HG03432 (cell line): ENCODE results near the gene RANGAP1.
"Not testable (repeated sequence)": the region's sequence is repeated elsewhere in the genome, so short reads cannot be mapped to it uniquely, and the experiment has no call there.

ENCODE experiments used
- ATAC-seq: cut with Tn5 transposase; IDR thresholded peaks from one replicate; pipeline ENCODE4 v1.9.1; 2021; ENCODE audit warnings: mild to moderate bottlenecking, moderate library complexity; ENCODE audit not compliant: unreplicated experiment

The RANGAP1 gene

DNA sequence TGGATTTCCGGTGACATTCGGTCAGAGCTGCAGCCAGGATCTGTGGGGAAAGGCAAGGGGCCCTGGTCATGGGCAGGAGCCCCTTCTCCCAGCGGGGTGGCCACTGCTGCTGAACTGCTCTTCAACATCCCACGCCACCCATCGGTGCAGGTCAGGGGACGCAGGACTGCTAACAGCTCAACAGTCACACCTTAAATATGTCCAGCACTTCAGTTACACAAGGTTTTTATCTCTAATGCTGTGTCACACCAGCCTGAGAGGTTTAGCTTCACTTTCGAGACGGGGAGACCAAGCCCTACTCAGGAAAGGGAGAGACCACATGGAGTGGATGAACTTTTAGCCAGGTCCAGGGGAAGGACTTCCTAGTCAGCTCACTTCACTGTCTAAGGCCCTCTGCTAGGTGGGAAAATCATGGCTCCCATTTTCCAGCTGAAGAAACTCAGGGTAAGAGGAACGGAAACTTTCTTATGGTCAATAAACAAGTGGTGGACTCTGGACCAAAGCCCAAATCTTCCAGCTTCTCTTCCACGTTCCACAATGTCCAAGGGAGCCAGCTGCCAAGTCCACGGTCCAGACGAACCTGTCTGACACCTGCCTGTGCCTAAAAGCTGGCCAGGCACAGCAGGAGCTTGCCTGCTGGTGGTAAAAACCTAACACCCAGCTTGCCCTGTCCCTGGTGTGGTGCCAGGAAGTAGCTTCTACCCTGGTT is 24.3 kb downstream of the RANGAP1 start:
- ATAC-seq: no peak

DNA sequence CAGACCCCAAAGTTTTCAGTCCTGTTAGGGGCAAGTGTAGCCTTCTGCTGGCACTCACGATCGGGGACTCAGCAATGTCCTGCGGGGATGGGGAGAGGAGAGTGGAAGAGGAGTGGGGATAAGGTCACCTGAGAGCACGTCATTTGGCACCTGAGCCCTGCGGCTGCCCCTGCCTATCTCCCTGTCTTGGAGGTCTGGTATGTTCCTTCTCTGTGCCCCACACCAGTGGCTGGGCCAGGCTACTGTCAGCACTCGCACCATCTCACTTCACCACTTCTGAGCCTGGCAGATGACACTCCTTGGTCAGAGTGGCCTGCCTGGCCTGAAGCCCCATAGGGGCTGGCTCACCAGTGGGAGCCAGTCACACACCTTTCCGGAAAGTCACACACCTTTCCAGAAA is 25.1 kb downstream of the RANGAP1 start:
- no peak for ATAC-seq

DNA sequence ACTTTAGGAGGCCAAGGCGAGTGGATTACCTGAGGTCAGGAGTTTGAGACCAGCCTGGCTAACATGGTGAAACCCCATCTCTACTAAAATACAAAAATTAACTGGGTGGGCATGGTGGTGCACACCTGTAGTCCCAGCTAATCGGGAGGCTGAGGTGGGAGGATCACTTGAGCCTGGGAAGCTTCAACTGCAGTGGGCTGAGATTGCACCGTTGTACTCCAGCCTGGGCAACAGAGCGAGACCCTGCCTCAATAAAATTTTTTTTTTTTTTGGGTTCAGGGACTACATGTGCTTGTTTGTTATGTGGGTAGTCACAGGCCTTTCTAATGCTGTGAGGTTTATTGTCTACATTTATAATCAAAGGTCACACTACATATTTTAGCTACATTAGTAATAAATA is 26.2 kb downstream of the RANGAP1 start:
- ATAC-seq: not testable (repeated sequence)

DNA sequence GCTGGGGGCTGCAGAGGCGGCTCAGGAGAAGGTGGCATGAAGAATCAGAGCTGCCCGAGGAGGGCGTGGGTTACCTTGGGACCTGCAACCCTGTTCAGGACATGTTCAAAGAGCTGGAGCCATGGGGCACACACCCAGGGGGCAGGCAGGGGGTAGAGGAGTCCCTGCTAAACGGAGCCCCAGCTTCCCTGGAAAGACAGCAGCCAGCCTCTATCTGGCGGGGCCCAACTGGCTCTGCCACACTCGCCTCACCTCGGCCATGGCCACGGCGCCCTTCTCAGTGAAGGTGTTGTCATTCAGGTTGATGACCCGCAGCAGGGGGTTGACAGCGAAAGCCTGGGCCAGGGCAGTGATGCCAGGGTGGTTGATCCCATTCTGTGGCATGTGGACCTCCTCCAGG is 28.3 kb downstream of the RANGAP1 start:
- no peak for ATAC-seq

DNA sequence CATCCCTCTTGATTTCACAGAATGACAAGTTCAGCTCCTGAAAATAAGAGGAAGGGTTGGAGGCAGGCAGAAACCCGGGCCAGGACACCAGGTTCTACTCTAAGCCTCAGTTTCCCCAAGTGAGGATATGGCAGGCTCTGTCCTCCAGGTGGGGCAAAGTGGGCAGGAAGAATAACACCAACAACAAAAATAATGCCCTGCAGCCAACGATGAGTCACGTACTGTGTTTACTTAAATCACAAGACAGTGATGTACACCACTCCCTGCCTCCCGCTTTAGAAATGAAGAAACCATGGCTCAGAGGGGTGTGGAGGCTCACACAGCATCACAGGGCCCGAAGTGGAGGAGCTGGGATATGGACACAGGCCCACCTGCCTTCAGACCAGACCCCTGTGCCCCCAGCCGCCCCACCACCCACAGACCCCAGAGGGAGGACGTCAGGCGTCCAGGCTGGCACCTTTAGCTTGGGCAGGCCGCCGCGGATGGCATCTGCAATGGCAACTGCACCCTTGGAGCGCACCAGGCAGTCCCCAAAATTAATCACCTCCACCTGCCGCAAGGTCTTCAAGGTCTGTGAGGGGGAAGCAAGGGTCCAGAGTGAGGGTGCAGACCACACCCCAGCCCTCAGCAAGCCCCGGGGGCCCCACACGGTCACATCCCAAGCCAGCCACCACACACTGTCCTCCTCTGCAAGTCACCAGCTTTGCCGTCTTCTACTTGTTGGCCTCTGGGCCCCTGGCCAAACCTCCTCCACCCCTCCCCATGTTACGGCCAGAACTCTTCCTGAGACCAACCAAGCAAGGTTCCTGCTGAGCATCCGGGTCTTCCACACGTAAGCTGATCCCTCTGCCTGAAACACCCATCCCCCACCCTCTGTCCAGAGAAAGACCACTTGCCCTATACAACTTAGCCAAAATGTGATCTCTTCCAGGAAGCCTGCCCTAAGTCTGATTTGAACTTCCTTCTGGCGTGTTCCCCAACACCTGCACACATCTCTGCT is 29.4 kb downstream of the RANGAP1 start:
- no peak for ATAC-seq

DNA sequence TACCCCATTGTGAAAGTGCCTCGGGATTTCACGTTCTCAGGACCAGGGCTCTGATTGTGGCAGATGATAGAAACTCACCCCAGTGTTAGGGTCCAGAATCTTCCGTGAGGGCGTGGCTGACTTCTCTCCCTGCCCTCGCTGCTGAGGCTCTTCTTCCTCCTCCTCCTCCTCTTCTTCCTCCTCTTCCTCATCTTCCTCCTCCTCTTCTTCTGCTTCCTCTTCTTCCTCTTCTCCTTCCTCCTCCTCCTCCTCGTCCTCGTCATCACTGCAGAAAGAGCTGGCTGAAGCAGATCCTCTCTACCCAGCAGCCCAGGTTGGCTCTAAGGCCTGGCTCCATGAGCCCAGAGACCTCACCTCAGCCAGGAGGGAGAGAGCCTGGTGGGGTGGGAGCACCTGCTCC is 31.8 kb downstream of the RANGAP1 start:
- no peak for ATAC-seq

DNA sequence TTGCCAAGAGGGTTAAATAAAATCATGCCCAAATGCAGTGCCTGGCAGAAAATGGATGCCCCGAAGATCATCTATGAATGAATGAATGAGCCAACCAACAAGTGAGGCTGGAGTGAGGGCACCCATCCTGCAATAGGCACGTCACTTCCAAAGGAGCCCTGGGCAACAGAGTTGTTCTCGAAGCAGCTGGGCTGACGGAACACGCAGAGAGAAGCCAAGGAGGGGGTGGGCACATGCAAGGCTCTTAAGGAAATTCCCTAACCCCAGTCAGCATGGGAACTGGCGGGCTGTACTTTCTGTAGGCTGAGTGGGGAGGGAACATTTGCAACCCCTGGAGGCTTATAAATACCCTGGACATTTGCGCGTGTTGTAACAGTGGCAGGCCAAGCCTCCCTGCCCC is 33.6 kb downstream of the RANGAP1 start:
- ATAC-seq: no peak

DNA sequence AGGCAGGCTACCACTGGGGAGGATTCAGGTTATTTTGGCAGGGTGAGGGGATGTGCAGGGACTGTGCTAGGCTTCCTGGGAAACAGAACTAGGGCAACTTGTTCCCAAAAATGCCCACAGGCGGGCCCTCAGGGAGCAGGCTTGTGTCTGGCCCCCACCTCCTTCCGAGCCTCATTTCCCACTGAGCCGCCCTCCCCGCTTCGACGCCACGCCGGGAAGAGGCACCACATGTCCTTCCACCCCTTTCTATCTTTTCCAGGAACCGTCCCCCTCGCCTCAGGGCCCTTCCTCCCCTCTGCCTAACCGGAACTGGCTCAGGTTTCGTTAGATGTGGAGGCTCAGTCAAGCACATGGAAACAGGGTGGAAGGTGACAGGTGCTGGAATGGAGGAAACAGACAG is 35.9 kb downstream of the RANGAP1 start:
- no peak for ATAC-seq

DNA sequence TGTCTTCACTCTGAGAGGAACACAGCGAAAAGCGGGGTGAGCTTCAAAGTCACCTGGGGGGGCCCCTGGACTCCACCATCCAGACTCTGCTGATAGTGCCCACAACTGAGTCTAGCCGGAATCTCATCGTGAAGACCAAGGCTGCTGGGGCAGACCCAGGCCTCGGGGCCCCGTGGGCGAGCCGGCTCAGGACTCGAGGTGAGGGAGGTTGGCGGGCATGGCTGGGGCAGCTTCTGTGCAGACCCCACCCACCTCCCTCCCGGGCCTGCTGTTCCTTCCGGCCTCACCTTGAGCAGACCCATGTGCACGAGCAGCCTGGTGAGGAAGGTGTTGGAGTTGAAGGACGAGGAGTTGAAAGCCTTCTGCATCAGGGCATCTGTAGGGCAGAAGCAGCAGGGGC is 36.5 kb downstream of the RANGAP1 start:
- no peak for ATAC-seq

DNA sequence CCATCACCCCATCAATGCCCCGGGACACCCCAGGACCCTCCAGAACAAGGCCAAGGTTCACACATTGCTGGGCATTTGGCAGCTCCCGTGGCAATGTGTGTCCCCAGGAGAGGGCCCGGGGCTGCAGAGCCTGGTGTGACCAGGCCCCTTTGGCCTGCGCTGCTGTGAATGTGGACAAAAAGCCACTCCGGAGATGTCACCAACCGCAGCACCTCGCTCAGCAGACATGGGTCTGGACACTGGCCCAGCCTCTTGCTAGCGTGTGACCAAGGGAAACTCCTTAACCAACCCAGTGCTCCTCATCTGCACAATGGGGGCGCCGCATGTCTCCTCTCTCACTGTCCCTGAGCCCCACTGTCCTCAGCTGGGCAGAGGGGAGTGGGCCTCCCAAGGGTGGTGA is 37.2 kb downstream of the RANGAP1 start:
- ATAC-seq: no peak

DNA sequence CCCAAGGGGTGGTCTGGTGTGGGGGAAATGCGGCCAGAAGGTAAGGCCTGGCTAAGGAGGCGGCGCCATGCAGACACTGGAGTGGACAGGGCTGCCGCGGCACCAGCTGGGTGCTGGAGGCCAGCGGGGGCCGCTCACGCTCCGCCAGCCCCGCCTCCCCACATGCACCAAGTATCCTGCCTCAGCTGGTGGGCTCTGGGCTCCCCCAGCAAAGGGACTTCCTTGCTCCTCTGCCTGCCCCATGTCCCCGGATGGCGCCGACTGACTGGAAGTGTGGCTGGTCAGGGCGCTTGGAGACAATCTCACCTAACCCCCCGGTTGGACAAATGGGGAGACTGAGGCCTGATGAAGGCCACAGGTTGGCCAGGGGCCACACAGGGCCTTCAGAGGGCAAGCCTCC is 37.7 kb downstream of the RANGAP1 start:
- no peak for ATAC-seq

DNA sequence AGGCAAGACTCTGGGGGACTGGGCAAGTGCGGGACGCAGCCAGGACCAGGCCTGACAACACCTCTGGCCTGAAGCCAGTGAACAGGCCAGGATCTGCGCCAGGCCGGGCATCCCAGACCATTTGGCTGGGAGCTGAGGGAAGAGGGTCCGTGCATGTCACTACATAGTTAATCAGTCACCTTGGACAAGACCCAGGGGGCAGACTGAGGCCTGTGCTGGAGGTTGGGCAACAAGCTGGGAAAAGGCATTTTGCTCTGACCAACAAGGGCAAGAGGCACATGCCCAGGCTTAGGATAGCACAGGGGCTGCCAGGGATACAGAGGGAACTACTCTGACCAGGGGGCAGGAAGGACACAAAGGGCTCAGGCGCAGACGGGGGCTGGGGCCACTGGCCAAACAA is 38.3 kb downstream of the RANGAP1 start:
- no peak for ATAC-seq

DNA sequence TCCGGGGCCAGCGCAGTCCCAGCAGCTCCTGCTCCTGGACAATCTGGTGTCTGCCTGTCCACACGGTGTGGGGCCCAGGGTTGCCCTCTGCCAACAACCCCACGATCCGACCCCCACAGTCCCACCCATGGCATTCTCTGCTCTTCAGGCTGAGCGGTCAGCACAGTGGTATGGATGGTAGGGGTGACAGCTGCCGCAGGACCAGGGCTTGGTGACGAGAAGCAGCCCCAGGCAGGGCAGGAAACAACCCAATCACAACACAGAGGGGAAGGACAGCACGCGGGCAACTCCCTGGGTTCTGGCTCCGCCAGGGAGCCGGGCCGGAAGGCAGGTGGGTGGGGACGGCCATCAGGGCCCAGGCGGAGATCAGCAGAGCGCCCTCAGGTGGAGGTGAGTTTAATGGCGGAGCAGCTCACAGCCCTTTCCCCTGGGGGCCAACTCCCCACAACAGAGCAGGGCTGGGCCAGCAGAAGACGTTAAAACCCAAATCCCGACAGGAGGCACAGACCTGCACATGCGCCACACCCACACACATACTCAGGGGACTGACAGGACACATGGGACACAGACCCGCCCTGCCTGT is 40.0 kb downstream of the RANGAP1 start:
- ATAC-seq: no peak

DNA sequence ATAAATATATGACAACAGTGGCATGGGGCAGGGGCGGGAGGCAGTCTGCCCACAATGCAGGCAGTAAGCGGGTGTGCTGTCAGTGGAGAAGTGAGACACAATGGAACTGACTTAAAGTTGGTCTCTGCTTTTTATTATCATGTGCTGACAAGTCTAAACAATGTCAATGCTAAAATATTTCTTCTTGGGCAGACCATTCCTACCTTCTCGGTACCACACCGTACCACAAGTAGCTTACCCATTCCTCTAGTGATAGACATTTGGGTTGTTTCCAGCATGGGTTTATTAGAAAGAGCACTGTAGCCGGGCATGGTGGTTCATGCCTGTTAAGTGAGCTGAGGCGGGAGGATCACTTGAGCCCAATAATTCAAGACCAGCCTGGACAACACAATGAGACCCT is 42.6 kb downstream of the RANGAP1 start:
- ATAC-seq: no peak

DNA sequence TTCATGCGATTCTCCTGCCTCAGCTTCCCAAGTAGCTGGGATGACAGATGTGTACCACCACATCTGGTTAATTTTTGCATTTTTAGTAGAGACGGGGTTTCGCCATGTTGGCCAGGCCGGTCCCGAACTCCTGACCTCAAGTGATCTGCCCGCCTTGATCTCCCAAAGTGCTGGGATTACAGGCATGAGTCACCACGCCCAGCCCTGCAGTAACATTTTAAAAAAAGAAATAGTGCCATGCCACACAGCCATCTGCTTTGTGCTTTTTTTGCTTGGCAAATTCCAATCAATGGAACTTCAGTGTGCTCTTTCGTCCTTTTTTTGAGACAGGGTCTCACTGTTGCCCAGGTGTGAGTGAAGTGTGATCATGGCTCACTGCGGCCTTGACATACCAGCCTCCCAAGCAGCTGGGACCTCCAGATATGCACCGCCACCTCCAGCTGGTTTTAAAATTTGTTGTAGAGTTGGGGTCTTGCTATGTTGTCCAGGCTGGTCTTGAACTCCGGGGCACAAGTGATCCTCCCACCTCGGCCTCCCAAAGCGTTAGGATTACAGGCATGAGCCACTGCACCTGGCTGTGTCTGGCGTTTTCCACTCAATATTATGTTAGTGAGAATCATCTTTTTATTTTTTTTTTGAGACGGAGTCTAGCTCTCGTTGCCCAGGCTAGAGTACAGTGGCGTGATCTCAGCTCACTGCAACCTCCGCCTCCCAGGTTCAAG is 43.4 kb downstream of the RANGAP1 start:
- no peak for ATAC-seq

DNA sequence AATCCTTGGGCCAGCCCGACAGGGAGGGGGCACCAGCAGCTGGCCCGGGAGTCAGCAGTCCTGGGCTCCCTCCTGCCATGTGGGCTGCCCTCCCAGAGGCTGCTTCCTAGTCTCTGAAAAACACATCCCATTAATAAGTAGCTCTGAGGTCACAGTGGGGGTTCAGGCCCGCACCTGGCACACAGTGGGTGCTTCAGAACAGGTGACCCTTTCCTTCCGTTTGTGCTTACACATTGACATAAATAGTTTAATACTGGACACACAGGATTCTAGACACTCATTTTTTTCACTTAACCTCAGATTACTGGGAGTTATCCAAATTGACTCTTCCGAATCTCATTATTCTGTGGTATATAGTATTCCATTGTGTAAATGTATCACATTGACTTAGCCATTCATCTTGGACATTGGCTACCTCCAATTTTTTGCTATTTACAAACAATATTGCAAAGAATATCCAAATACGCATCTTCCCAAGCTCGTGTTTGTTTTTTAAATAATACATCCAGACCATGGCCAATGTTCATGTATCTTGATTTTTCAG is 44.8 kb downstream of the RANGAP1 start:
- ATAC-seq: no peak

DNA sequence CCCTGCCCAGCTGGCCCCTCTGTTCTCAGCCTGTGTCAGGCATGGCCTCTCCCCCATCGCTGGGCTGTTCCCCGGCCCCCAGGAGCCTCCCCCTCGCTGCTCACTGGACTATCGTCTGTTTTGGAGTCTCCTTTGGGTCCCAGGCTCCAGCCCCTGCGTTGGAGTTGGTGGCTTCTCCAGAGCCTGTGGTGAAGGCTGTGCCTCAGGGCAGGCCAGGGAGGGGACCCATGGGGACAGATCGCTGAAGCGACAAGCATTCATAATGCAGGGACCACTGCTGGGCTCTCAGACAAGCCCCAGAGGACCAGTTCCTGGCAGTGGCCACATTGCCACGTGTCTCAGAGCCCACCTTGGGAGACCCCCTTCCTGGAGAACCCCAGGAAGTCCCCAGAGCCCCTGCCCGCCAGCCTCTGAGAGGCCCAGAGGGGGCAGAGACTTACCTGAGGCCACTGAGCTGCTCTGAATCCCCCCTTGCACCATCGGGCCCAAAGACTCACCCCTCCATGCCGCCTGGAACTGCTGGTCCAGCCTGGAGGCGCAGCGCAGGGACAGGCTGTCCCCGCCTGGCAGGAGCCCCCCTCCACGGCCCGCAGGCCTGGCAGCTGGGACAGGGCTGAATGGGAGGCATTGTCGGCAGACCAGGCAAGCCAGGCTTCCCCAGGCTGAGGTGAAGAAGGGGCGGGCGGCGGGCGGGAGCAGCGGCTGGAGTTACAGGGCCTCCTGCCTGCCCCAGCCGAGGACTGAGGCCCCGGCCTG is 45.4 kb downstream of the RANGAP1 start, which contains the start of gene CHADL:
Gene CHADL, minus strand, starts transcription at position 555 of the 756 bp plus-strand sequence. Its CDS starts 50 bp downstream, at position 505.
- ATAC-seq: no peak

DNA sequence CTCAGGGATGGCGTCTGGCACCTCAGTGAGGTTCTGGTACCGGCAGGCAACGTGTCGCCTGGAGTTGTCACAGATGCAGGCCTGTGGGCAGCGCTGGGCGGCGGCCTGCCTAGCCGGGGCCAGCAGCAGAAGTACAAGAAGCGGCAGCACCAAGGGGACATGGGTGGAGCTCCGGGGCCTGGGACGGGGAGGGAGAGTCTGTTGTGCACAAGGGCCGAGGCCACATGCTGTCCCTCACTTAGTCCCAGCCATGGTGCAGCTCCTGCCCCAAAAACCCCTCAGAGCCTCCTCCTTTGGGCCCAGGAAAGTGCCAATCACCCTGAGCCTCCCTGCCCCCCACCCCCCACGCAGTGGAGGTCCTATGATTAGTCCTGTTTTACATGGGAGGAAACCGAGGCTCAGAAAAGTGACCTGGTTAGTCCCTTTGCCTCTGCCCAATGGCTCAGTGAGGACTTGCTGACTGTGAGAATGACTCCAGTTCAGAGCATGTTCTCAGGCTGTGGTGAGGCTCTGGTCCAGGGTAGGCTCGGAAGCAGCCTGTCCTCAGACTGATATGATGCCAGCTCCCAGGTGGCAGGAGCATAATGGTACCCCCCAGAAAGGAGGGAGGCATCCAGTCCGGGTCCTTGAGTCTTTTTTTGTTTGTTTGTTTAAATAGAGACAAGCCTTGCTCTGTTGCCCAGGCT is 46.4 kb downstream of the RANGAP1 start:
- no peak for ATAC-seq
